ENCODE data around the gene STX12.
A peak's percentile ranks its signal among the peaks of the same experiment; 100 is the strongest.
"Not testable (repeated sequence)": the region's sequence is repeated elsewhere in the genome, so short reads cannot be mapped to it uniquely, and the experiment has no call there.

STX12 gene

DNA sequence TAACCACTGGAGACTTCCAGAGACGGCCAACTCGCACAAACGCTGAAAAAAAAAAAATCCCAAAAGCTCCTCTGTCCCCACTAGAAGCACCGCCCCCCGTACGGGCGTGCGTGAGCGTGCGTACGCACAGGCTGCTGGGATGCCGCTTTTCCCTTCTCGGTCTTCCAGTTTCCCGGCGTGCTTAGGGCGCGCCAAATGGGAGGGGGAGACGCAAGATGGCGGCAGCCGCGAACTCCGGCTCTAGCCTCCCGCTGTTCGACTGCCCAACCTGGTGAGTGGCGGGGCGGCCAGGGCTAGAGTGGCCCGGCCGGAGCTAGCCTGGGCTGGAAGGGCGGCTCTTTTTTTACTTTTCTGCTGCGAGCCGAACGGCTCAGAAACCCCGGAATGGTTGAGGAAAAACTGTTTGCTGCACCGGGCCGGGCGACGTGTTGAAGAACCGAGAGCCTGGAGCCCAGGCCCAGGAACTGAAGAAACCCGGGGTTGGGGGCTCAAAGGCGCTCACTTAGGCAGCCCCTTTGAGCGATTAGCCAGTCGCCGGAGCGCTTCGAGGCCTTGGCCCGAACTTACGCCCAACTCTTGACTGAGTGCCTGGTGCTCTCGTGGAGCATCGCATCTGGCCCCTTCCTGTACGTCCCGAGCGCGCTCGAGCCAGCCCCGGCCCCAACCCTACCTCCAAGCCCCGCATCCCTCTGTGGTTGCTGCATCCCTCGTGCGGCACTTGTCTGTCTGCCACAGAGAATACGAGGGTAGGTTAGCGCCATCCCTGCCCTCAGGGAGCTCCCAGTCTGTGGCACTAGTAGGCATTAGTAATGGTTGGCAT is 57.8 kb downstream of the STX12 start, which contains the start of gene PPP1R8:
Gene PPP1R8 (plus strand): TSS at position 162 of the 820 bp plus-strand sequence. CDS start 54 bp downstream, at position 216.
- Mint-ChIP-seq H3K4me3 (peak within 1 kb of the TSS; percentile 93), H3K27me3 (ENCODE audit: low read depth) (no peaks in the 10 kb centered on the region), H3K9me3 (no peaks in the 10 kb centered on the region), H3K36me3 (ENCODE audit: low read depth) (peaks cover 9% of the 10 kb centered on the region), H3K4me1 (ENCODE audit: low read depth) (peaks cover 19% of the 10 kb centered on the region), H3K27ac (peak within 1 kb of the TSS; percentile 83)

DNA sequence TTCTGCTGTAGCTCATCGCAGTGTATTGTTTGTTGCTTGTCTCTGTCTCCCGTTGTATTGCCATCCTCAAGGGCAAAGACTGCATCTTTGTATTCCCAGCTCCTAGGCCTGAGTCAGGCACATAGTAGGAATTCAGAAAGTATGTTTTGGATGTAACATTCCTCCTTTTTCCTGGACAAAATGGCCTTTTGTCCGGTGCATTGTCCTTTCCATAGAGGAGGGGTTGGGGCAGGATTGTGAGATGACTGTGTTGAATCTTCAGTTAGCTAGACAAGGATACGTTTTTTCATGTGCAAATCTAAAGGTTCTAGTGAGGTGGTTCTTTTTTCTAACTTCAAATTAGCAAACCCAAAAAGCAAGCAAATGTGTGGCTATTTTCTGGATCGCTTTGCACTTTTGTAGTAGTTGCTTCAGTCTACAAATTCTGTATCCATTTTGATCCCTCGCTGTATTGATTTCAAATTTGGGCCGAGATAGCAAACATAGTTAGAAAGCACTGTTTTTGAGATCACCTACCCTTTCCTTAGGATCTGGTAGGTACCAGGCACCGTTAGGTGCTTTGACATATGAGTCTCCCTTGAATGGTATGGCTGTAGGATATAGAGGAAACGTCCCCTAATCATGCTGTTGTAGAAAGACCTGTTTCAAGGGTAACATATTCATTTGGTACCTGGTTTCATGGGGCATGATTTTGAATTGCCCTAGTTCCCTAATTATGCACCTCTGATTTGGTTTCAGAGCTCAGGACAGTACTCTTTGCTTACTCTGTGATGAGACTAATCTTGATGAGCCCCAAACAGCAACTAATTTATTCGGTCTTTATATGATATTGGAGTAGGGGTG is 58.8 kb downstream of the STX12 start:
- Mint-ChIP-seq H3K4me1 (ENCODE audit: low read depth) (peaks cover 19% of the 10 kb centered on the region), H3K27me3 (ENCODE audit: low read depth) (no peaks in the 10 kb centered on the region), H3K27ac (peak overlapping the region; percentile 83), H3K36me3 (ENCODE audit: low read depth) (peaks cover 10% of the 10 kb centered on the region), H3K4me3 (peak overlapping the region; percentile 93), H3K9me3 (no peaks in the 10 kb centered on the region)

GRCh38 chr1:27832762-27833161 is 59.7 kb downstream of the STX12 start:
- H3K27me3 Mint-ChIP-seq (ENCODE audit: low read depth), result no peaks in the 10 kb centered on the region
- peaks cover 15% of the 10 kb centered on the region for H3K36me3 Mint-ChIP-seq (ENCODE audit: low read depth)
- no peak overlapping the region for H3K27ac Mint-ChIP-seq
- H3K4me3 Mint-ChIP-seq, result peak overlapping the region; percentile 14
- H3K9me3 Mint-ChIP-seq, result no peaks in the 10 kb centered on the region
- peaks cover 19% of the 10 kb centered on the region for H3K4me1 Mint-ChIP-seq (ENCODE audit: low read depth)

GRCh38 chr1:27833470-27833869 is 60.5 kb downstream of the STX12 start:
- Mint-ChIP-seq H3K27me3 (ENCODE audit: low read depth) (no peaks in the 10 kb centered on the region), H3K4me3 (no peak overlapping the region), H3K27ac (no peak overlapping the region), H3K36me3 (ENCODE audit: low read depth) (peaks cover 15% of the 10 kb centered on the region), H3K9me3 (no peaks in the 10 kb centered on the region), H3K4me1 (ENCODE audit: low read depth) (peaks cover 19% of the 10 kb centered on the region)

- Mint-ChIP-seq H3K27ac (no peak overlapping the region), H3K4me3 (no peak overlapping the region), H3K27me3 (ENCODE audit: low read depth) (no peaks in the 10 kb centered on the region), H3K4me1 (ENCODE audit: low read depth) (peaks cover 21% of the 10 kb centered on the region), H3K9me3 (no peaks in the 10 kb centered on the region), H3K36me3 (ENCODE audit: low read depth) (peaks cover 19% of the 10 kb centered on the region)
Observed at GRCh38 chr1:27835046-27835445, 62.0 kb downstream of the STX12 start.

DNA sequence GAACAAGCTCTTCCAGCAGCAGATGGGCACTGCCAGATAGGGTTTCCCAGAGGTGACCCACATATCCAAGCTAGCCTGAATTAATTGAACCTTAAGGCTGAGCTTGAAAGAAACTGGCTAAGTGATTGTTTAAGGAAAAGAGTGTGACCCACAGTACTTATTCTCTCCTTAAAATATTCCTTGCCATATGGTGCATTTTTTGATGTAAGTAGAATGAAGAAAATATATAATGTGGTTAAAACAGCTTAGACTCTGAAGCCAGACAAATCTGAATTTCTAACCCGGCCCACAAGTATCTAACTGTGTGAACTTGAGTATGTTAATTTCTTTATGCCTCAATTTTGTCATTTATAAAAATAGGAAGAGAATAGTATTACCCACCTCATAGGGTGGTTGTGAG is 62.5 kb downstream of the STX12 start:
- H3K36me3 Mint-ChIP-seq (ENCODE audit: low read depth), result peaks cover 19% of the 10 kb centered on the region
- H3K4me1 Mint-ChIP-seq (ENCODE audit: low read depth), result peaks cover 21% of the 10 kb centered on the region
- H3K9me3 Mint-ChIP-seq, result no peaks in the 10 kb centered on the region
- no peaks in the 10 kb centered on the region for H3K27me3 Mint-ChIP-seq (ENCODE audit: low read depth)
- H3K4me3 Mint-ChIP-seq, result no peak overlapping the region
- H3K27ac Mint-ChIP-seq, result no peak overlapping the region

- no peak overlapping the region for H3K27ac Mint-ChIP-seq
- peaks cover 32% of the 10 kb centered on the region for H3K36me3 Mint-ChIP-seq (ENCODE audit: low read depth)
- H3K4me3 Mint-ChIP-seq, result no peak overlapping the region
- H3K9me3 Mint-ChIP-seq, result no peaks in the 10 kb centered on the region
- H3K4me1 Mint-ChIP-seq (ENCODE audit: low read depth), result no peaks in the 10 kb centered on the region
- H3K27me3 Mint-ChIP-seq (ENCODE audit: low read depth), result no peaks in the 10 kb centered on the region
Observed at GRCh38 chr1:27849951-27850350, 76.9 kb downstream of the STX12 start.

GRCh38 chr1:27855085-27855484 is 82.1 kb downstream of the STX12 start:
- no peak overlapping the region for H3K27ac Mint-ChIP-seq

DNA sequence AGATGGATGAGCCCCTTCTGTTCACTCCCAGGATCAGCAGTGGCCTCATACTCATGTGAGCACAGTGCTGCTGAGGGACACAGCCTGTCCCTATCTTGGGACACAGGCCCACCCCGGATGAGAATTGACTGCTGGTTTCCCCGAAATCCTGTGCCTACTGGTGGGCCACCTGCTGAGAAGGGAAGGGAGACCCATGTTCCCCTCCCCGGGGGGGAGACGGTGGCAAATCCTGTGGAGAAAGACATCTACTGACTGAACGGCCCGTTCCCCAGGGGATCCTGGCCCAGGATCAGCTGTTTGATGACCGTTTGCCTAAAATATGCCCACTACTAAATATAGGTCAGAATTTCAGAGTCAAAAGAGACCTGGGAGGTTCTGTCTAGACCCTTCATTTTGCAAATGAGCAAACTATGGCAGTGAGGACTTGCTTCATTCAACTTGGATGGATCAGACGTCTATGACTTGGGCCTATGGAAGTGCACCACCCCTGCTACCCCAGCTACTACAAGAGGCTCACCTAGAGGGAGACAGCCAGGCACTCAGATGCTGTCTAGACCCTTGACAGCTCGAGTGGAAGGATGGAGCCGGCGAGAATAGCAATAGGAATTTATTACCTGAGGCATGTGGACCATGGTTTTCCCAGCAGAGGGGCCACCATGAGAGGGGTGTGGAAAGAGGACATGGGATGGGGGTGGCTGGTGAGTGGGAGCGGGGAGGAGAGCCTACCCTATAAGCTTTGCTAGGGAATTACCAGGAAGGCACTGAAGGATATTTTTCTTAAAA is 83.7 kb downstream of the STX12 start:
- Mint-ChIP-seq H3K36me3 (ENCODE audit: low read depth) (peaks cover 1% of the 10 kb centered on the region), H3K27ac (peak overlapping the region; percentile 50), H3K4me3 (no peak overlapping the region), H3K4me1 (ENCODE audit: low read depth) (peaks cover 6% of the 10 kb centered on the region), H3K27me3 (ENCODE audit: low read depth) (no peaks in the 10 kb centered on the region), H3K9me3 (no peaks in the 10 kb centered on the region)

More at GRCh38 chr1:27855085-27855484, 82.1 kb downstream of the STX12 start:
- no peaks in the 10 kb centered on the region for H3K27me3 Mint-ChIP-seq (ENCODE audit: low read depth)
- H3K4me1 Mint-ChIP-seq (ENCODE audit: low read depth), result peaks cover 6% of the 10 kb centered on the region
- H3K36me3 Mint-ChIP-seq (ENCODE audit: low read depth), result peaks cover 15% of the 10 kb centered on the region
- no peak overlapping the region for H3K4me3 Mint-ChIP-seq
- H3K9me3 Mint-ChIP-seq, result no peaks in the 10 kb centered on the region

GRCh38 chr1:27857552-27857951 is 84.5 kb downstream of the STX12 start:
- not testable (repeated sequence) for H3K36me3 Mint-ChIP-seq (ENCODE audit: low read depth); H3K27ac Mint-ChIP-seq; H3K27me3 Mint-ChIP-seq (ENCODE audit: low read depth); H3K4me3 Mint-ChIP-seq; H3K9me3 Mint-ChIP-seq; H3K4me1 Mint-ChIP-seq (ENCODE audit: low read depth)

DNA sequence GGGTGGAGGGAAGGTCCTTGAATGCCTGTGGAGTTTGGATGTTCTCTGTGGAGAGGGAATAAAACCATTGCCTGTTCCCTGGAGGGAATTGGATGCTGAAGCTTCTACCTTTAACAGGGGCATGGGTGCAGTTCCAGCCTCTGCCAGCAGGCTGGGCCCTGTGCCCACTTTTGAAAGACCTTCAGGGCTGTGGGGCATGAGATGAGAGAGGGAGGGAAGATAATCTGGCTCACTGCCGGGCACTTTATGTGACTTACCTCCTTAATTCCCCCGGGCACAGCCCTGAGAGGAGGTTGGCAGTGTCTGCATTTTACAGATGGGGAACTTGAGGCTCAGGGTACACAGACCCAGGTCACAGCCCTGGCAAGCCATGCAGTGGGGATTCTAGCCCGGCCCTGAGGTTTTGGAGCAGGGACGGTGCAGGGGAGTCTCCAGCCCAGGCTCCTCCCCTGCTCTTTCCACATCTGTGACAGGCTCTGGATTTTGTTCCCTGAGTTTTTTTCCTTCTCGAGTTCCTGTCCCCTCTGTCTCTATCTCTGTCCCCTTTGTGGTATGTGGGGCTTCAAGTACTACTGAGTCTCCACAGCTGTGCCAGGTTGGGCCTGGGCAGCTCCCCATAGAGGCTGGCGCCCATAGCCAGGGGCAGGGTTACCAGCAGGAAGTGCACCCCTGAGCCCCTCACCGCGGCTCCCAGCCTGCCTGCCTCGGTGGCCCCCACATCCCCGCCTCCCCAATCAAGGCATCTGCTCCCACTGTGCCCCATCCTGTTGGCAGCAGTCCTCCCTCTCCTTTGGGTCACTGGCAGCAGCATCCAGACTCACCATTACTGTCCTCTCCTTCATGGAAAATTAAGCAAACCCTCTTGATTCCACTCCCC is 85.3 kb downstream of the STX12 start:
- no peak overlapping the region for H3K4me3 Mint-ChIP-seq
- H3K4me1 Mint-ChIP-seq (ENCODE audit: low read depth), result peaks cover 12% of the 10 kb centered on the region
- H3K9me3 Mint-ChIP-seq, result no peaks in the 10 kb centered on the region
- peak overlapping the region; percentile 66 for H3K27ac Mint-ChIP-seq
- no peaks in the 10 kb centered on the region for H3K27me3 Mint-ChIP-seq (ENCODE audit: low read depth)
- H3K36me3 Mint-ChIP-seq (ENCODE audit: low read depth), result no peaks in the 10 kb centered on the region

GRCh38 chr1:27858949-27859576 is 86.0 kb downstream of the STX12 start:
- Mint-ChIP-seq H3K4me1 (ENCODE audit: low read depth) (peaks cover 17% of the 10 kb centered on the region), H3K27me3 (ENCODE audit: low read depth) (no peaks in the 10 kb centered on the region), H3K36me3 (ENCODE audit: low read depth) (no peaks in the 10 kb centered on the region), H3K9me3 (no peaks in the 10 kb centered on the region), H3K27ac (no peak overlapping the region), H3K4me3 (no peak overlapping the region)

GRCh38 chr1:27861436-27861835 is 88.4 kb downstream of the STX12 start:
- Mint-ChIP-seq H3K4me1 (ENCODE audit: low read depth) (peaks cover 30% of the 10 kb centered on the region), H3K4me3 (no peak overlapping the region), H3K27ac (no peak overlapping the region), H3K9me3 (no peaks in the 10 kb centered on the region), H3K36me3 (ENCODE audit: low read depth) (no peaks in the 10 kb centered on the region), H3K27me3 (ENCODE audit: low read depth) (no peaks in the 10 kb centered on the region)

All from T-helper 1 cell treated with Interleukin-12 subunit alpha and Interleukin-12 subunit beta and Interleukin-4 antibody, amounts not matched to agents 30 μg/mL and 1 μg/mL, for 36 hours (primary cell).